HG03045 (cell line): Measurements from ENCODE around the gene NRXN3.

Source experiments
- ATAC-seq: cut with Tn5 transposase; IDR thresholded peaks from one replicate; pipeline ENCODE4 v1.9.1; 2021; ENCODE audit warnings: mild to moderate bottlenecking, moderate library complexity; ENCODE audit not compliant: unreplicated experiment

NRXN3 gene

DNA sequence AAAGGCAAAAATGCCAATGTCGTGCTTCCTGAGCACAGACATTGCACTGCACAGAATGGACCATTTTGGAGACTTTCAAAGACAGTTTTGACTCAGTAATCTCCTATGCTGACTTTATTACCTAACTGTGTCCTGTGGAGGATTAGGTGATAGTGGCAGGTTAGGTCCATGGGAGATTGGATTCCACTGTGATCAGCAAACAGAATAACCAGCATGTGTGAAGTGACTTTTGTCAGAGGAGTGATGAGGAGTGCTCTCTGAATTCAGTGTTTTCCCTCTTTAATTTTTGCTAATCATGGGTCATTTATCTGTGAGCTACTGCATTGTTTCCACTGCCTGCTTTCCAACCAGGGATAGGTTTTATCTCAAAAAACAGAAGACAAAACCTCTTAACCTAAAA, 1378.7 kb downstream of the NRXN3 start:
- no peak for ATAC-seq

- no peak for ATAC-seq
Measured at GRCh38 chr14:79549515-79549914, 1379.3 kb downstream of the NRXN3 start.

DNA sequence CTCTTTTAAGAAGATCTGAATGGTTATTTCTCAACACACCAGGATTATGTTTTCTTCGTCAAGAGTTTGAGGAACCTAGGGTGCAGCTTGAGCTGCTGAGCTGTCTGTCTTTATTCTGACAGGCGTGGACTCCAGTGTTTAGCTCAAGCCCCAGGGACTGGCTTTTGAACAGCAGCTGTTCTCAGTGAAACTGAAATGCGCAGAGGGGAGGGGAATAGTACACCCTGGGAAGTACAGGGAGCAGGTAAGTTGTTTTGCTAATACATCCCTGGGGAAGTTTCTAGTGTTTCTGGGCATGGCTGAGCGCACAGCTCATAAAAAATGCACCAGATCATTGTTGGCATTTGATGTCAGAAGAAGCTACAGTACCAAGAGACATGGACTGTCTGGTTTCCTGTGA, 1381.3 kb downstream of the NRXN3 start:
- no peak for ATAC-seq

DNA sequence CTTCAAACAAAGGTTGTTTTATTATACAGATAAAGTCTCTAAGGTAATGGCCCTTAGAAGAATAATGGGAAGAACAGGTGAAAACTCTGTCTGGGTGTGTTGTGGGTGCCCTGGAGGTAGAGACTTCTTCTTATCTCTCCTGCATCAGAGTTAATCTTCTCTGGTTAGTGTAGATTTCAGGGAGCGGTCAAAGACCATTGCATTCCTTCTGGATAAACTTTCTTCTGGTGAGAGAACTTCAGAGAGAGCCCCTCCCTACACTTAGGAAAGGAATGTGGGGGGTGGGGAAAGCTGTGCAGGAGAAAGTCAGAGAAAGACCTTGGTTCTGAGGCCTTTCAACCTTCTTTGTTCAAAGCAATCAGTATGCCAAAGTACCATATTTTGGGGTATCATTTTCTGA, 1382.6 kb downstream of the NRXN3 start:
- no peak for ATAC-seq

GRCh38 chr14:79554816-79555215, 1384.6 kb downstream of the NRXN3 start:
- ATAC-seq = no peak

GRCh38 chr14:79555429-79555828, 1385.3 kb downstream of the NRXN3 start:
- no peak for ATAC-seq

DNA sequence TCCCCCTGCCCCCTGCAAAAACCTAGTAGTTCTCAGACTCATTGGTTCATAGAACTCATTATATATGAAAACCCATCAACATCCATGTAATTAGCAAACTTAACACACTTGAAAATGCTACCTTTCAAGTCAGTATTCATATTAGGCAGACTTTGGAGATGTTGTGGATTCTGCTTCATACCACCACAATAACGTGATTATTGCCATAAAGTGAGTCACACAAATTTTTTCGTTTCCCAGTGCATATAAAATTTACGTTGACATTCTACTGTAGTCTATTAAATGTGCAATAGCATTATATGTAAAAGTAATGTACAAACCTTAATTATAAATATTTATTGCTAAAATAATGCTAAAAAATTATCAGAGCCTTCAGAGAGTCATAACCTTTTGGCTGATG, 1387.1 kb downstream of the NRXN3 start:
- no peak for ATAC-seq

DNA sequence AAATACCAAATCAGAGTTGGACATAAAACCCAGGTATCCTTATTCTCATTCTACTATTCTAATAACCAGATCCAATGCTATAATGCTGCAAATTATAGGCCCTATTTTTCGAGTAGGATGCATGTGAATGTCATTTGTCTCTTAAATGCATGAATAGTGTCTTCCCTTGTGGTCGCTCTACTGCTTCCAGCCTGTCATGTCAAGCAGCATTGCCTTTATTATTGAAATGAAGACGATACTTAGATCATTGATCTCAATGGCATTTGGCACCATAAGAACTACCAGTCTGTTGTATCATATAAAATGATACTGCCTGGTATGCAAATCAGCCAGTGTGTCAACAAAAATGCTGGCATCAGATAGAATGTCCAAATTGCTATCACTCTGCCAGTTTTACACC, 1392.0 kb downstream of the NRXN3 start:
- no peak for ATAC-seq

DNA sequence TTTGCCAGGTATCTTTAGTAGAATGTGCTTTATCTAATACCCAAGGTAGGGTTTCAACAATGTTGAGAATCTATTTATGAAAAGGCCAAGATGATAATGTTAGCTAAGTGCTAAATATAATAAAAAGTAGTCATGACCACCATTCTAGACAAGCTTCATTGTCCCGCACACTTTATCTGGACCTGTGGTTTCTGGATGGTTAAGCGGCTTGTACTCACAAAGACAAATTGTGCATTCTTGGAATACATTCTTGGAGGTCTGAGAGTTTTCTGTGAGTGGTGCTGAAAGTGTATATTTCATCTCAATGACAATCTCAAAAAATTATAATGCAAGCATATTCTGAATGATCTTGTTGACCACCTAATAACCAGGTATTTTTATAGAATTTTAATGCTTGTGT, 1394.2 kb downstream of the NRXN3 start:
- ATAC-seq = no peak

DNA sequence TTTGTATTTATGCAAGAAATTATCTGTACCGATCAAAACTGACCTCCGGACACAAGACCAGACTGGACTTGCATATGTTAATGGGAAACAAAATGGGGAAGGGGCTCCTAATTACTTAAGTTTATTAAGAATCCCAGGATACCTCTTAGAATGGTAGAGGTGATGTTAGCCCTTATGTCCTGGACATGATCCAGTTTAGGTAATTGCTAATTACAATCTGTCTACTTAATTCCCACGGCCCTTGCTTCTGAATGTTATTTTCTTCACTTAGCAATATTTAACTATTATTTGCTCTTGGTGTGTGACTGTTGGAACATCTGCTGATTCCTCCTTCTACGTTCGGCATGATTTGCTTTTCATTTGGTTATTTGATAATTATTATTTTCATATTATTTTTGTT, 1397.1 kb downstream of the NRXN3 start:
- ATAC-seq = no peak

DNA sequence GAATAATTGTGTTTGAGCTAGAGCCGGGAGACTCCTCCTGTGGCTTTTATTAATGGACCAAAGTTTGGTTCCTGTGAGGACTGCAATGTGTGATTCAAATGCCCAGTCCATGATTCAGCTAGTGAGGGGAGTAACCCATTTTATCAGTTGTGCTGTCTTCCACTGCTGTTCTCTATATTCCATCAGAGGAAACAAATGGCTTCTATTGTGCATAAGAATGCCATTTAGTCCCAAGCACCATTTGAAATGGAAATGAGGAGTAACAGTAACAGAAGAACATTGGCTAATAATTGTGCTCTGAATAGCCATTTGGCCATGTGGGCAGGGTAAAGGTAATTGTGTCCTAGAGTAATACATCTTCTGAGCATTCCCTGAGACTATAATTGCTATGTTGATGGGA, 1398.4 kb downstream of the NRXN3 start:
- ATAC-seq = no peak

- no peak for ATAC-seq
Measured at GRCh38 chr14:79569072-79569471, 1398.9 kb downstream of the NRXN3 start.

DNA sequence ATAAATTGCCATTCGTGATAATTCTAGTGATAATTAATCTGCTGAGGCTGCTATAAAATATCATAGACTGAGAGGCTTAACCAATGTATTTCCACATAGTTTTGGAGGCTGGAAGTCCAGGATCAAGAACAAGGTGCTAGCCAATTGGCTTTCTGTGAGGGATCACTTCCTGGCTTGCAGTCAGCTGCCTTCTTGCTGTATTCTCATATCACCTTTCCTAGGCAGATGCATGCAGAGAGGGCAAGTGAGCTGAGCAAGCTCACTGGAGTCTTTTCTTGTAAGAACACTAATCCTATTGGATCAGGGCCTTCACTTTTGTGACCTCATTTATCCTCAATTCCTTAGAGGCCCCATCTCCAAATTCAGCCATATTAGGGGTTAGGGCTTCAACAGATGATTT, 1400.5 kb downstream of the NRXN3 start:
- no peak for ATAC-seq

- ATAC-seq = no peak
Measured at GRCh38 chr14:79571366-79571765, 1401.2 kb downstream of the NRXN3 start.

- no peak for ATAC-seq
Measured at GRCh38 chr14:79573486-79573885, 1403.3 kb downstream of the NRXN3 start.

GRCh38 chr14:79575032-79575431, 1404.9 kb downstream of the NRXN3 start:
- no peak for ATAC-seq

- ATAC-seq = no peak
Measured at GRCh38 chr14:79576424-79576823, 1406.3 kb downstream of the NRXN3 start.

- ATAC-seq = no peak
Measured at GRCh38 chr14:79578470-79578869, 1408.3 kb downstream of the NRXN3 start.

DNA sequence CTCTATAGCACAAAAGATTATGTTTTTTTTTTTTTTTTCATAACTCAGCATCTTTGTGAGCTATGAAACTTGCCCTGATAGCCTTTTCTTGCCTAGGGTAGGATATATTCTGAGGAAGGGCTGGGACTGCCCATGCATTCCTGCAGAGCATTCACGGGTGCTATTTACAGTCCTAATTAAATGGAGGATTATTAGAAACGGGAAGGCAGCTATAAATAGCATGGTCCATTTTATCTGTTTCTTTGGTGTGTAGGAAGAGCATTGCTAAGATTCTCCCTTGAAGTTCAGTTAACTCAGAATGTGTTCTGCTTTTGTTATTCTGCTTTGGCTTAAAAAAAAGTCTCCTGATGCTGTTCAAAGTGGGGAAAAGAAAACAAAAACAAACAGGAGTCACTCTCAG, 1410.2 kb downstream of the NRXN3 start:
- no peak for ATAC-seq

- no peak for ATAC-seq
Measured at GRCh38 chr14:79580906-79581305, 1410.7 kb downstream of the NRXN3 start.

- ATAC-seq = no peak
Measured at GRCh38 chr14:79581912-79582576, 1411.9 kb downstream of the NRXN3 start.

DNA sequence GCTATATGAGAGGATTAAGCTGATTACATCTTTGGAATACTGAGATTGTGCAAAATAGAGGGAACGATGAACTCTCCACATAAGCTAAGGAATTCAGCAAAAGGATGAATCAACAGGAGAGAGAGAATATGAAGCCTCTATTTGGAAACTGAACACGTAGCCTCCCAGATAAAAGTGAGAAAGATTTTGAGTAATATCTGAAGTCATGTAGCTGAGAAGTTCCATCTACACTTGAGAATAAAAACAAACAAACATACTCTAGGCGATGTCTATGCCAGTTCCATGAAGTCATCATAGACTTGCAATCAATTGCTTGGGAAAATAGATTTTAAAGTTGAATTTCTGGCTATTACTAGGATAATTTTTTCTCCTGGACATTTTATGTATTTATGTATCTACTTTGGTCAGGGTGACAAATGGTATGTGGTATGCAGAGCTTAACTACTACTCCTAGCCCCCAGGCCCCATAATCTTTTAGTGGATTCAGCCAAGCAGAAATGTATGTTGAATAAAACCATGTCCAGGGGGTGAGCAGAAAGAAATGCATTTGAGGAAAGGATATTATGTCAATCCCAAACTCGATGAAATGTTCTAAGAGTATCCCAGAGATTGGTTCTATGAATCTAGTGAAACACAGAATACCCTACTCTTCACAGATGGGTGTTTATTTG, 1413.7 kb downstream of the NRXN3 start:
- ATAC-seq = no peak

DNA sequence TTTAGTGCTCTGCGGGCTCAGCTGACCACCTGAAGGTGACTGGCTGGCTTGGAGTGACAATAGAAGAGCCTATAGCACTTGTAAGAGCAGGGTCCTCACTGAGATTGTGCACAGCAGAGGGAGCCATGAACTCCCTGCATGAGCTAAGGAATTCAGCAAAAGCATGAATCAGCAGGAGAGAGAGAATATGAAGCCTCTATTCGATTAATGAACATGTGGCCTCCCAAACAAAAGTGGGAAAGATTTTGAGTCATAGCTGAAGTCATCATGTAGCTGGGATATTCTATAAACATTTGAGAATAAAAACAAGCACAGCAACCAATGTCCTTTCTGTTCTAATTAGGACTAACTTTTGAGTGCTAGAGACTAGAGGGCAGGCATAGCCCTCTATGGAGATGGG, 1414.5 kb downstream of the NRXN3 start:
- ATAC-seq = no peak
